ENCODE data around the gene CSTA.

Gene CSTA

GRCh38 chr3:122382888-122383666 lies 58.0 kb downstream of the CSTA start, which contains the start of gene MIX23:
MIX23 (minus strand) TSS chr3:122383231; CDS start chr3:122383224, 7 bp downstream.
- peak; percentile 83 for DNase-seq

- DNase-seq: peak; percentile 92
Measured at GRCh38 chr3:122383771-122384697, 59.0 kb downstream of the CSTA start, which contains the start of gene FAM162A. FAM162A (plus strand) TSS chr3:122384182; CDS start chr3:122384266, 84 bp downstream.

- no peak for DNase-seq
Measured at GRCh38 chr3:122387709-122388108, 62.7 kb downstream of the CSTA start.

- DNase-seq: no peak
Measured at GRCh38 chr3:122389197-122389596, 64.1 kb downstream of the CSTA start.

GRCh38 chr3:122389892-122390291 lies 64.8 kb downstream of the CSTA start:
- DNase-seq: no peak

- no peak for DNase-seq
Measured at GRCh38 chr3:122390665-122391064, 65.6 kb downstream of the CSTA start.
